Esophagus squamous epithelium (tissue), 5 donors: ENCODE measurements around the gene MEI1. TPM values are rescaled to one million over a fixed set of nuclear protein-coding genes. Genes with fewer than 3 reads are reported as not detected.

Source experiments
- DNase-seq: peaks from one replicate; lab custom pipeline; 2025; lab: John Stamatoyannopoulos, UW
- H3K27ac ChIP-seq, 4 donors: fragments of 200-600 bp; sonication (generic); one replicate each; pipeline ENCODE4 v1.5.1; 2016 to 2019; ENCODE audit warnings: mild to moderate bottlenecking in 1 of 4
- H3K27me3 ChIP-seq, 4 donors: fragments of 200-600 bp; sonication (generic); 1 replicate in 3 of 4; 2 replicates in 1 of 4; pipeline versions ENCODE4 v1.5.1 to v1.6.0; 2017 to 2021; ENCODE audit warnings: antibody characterized with exemption in 1 of 4
- H3K36me3 ChIP-seq, 3 donors: fragments of 200-600 bp; sonication (generic); one replicate each; pipeline ENCODE4 v1.5.1; 2016 to 2019
- H3K4me1 ChIP-seq, 3 donors: fragments of 200-600 bp; sonication (generic); one replicate each; pipeline ENCODE4 v1.5.1; 2017 to 2019
- H3K4me3 ChIP-seq, 4 donors: fragments of 200-600 bp; sonication (generic); 1 replicate in 3 of 4; 2 replicates in 1 of 4; pipeline ENCODE4 v1.5.1; 2016 to 2019; ENCODE audit warnings: mild to moderate bottlenecking in 2 of 4, moderate library complexity in 1 of 4
- H3K9me3 ChIP-seq, 3 donors: fragments of 200-600 bp; sonication (generic); one replicate each; pipeline ENCODE4 v1.5.1; 2016 to 2019
- POLR2A ChIP-seq, 4 donors: fragments of 450-650 bp; IDR thresholded peaks; one replicate each; pipeline ENCODE4 v1.6.1; 2017; ENCODE audit warnings: antibody characterized with exemption in 4 of 4, mild to moderate bottlenecking in 4 of 4, moderate library complexity in 3 of 4
- WGBS, 2 donors: methylation state at CpG; one replicate each; pipeline ENCODE4 v1.1.5; 2018; 5-methylcytosine and 5-hydroxymethylcytosine counted together
- intact Hi-C: fragments of 100-400 bp; cut with DNase I; formaldehyde crosslinking; loops from one replicate; pipeline ENCODE4 v1.15.0; 2022
- total RNA-seq, 4 donors: library from RNA; depleted of rRNA; stranded (reverse); fragments of >200 nt; gene quantifications; one replicate each; pipeline ENCODE4 v1.1.0, GENCODE V29; 2016
- TF ChIP-seq, protein P1 (sequence below), 6 experiments: fragments of 450-650 bp in 4 of 6; fragments of 200-600 bp in 2 of 6; sonication (generic) in 2 of 6; IDR thresholded peaks; one replicate each; pipeline ENCODE4 v1.5.1; 2016 to 2019; ENCODE audit warnings: antibody characterized with exemption in 6 of 6, mild to moderate bottlenecking in 4 of 6, moderate library complexity in 4 of 6
- donor health status: DM: yes; HTN: yes; CAD: no.

MEI1 gene
- total RNA-seq, 4 donors from 2014 or later, result 0.09 to 1.3 (median 0.52) TPM

DNA sequence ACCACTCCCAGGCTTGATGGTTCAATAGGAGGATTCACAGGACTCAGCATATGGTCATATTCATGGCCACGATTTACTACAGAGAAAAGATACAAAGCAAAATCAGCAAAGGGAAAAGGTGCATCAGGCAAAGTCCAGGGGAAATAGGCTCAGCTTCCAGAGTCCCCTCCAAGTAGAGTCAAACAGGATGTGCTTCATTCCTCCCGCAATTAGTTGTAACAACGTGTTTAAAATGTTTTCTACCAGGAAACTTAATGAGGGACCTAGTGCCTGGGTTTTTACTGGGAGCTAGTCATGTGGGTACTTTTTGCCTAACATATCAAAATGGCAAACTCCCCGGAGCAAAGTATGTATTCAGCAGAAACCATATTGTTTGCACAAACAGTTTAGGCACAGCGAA is 118.7 kb downstream of the MEI1 start:
- Histone ChIP-seq H3K27ac (no peak overlapping the region), H3K4me1 (no peaks in the 10 kb centered on the region), H3K9me3 (no peaks in the 10 kb centered on the region), H3K4me3 (no peak overlapping the region), H3K36me3 (peaks cover 0 to 47% (median 5%) of the 10 kb centered on the region in 3 donors), H3K27me3 (no peaks in the 10 kb centered on the region)
- WGBS, 2 donors, result 78 to 88% methylated on average over 3 to 5 of the region's 5 CpGs
- intact Hi-C loops, result no loop called here
- DNase-seq, result no peak
- TF ChIP-seq, protein P1, sequence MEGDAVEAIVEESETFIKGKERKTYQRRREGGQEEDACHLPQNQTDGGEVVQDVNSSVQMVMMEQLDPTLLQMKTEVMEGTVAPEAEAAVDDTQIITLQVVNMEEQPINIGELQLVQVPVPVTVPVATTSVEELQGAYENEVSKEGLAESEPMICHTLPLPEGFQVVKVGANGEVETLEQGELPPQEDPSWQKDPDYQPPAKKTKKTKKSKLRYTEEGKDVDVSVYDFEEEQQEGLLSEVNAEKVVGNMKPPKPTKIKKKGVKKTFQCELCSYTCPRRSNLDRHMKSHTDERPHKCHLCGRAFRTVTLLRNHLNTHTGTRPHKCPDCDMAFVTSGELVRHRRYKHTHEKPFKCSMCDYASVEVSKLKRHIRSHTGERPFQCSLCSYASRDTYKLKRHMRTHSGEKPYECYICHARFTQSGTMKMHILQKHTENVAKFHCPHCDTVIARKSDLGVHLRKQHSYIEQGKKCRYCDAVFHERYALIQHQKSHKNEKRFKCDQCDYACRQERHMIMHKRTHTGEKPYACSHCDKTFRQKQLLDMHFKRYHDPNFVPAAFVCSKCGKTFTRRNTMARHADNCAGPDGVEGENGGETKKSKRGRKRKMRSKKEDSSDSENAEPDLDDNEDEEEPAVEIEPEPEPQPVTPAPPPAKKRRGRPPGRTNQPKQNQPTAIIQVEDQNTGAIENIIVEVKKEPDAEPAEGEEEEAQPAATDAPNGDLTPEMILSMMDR (IDR thresholded peaks at IDR 0.05), result no peak
- TF ChIP-seq POLR2A (IDR thresholded peaks at IDR 0.05), result no peak

- Histone ChIP-seq H3K4me1 (no peaks in the 10 kb centered on the region), H3K36me3 (peaks cover 0 to 41% (median 1%) of the 10 kb centered on the region in 3 donors), H3K4me3 (no peak overlapping the region), H3K27me3 (no peaks in the 10 kb centered on the region), H3K27ac (no peak overlapping the region), H3K9me3 (no peaks in the 10 kb centered on the region)
- TF ChIP-seq, protein P1 (IDR thresholded peaks at IDR 0.05), result no peak
- no peak for TF ChIP-seq POLR2A (IDR thresholded peaks at IDR 0.05)
- intact Hi-C loops, result no loop called here
- no peak for DNase-seq
- WGBS, 2 donors, result 86 to 90% methylated on average over 4 to 5 of the region's 6 CpGs
Observed at GRCh38 chr22:41818596-41818995, 119.3 kb downstream of the MEI1 start.

- no peaks in the 10 kb centered on the region for H3K27me3 ChIP-seq
- 50 to 95% methylated on average over 1 to 2 of the region's 4 CpGs for WGBS, 2 donors
- H3K36me3 ChIP-seq, result peaks cover 0 to 34% (median 0%) of the 10 kb centered on the region in 3 donors
- DNase-seq, result no peak
- no peaks in the 10 kb centered on the region for H3K4me1 ChIP-seq
- no peak overlapping the region for H3K4me3 ChIP-seq
- intact Hi-C loops, result no loop called here
- TF ChIP-seq POLR2A (IDR thresholded peaks at IDR 0.05), result no peak
- TF ChIP-seq, protein P1 (IDR thresholded peaks at IDR 0.05), result no peak
- no peaks in the 10 kb centered on the region for H3K9me3 ChIP-seq
- H3K27ac ChIP-seq, result no peak overlapping the region
Observed at GRCh38 chr22:41819257-41819656, 120.0 kb downstream of the MEI1 start.

DNA sequence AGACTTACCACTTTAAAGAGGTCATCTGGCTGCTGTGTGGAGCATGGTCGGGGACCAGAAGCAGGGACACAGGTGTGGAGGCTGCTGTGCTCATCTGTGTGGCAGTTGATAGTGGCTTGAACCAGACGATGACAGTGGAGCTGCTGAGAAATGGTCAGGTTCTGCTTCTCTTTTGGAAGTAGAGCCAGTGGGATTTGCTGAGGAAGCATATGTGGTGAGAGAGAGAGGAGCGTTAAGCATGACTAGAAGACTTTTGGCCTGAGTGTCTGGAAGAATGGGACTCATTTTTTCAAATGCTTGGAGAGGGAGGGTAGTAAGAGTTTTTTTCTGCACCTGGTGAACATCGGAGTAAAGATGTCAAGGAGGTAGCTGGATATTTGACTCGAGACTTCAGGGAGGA is 121.1 kb downstream of the MEI1 start:
- WGBS, 2 donors, result 83 to 87% methylated on average over 4 to 5 of the region's 5 CpGs

More for the DNA sequence above, 121.1 kb downstream of the MEI1 start:
- no peak for TF ChIP-seq POLR2A (IDR thresholded peaks at IDR 0.05)
- TF ChIP-seq, protein P1 (IDR thresholded peaks at IDR 0.05), result no peak
- H3K4me1 ChIP-seq, result peaks cover 0 to 4% (median 0%) of the 10 kb centered on the region in 3 donors
- no peak overlapping the region for H3K27ac ChIP-seq
- H3K36me3 ChIP-seq, result peaks cover 0 to 27% (median 0%) of the 10 kb centered on the region in 3 donors
- H3K27me3 ChIP-seq, result no peaks in the 10 kb centered on the region
- intact Hi-C loops, result no loop called here
- no peak overlapping the region for H3K4me3 ChIP-seq
- no peaks in the 10 kb centered on the region for H3K9me3 ChIP-seq
- DNase-seq, result no peak
